PFSK-1 (cell line): ENCODE data around the gene EDNRB.

ENCODE experiments used
- POLR2AphosphoS5 ChIP-seq: IDR thresholded peaks from 2 replicates; pipeline ENCODE4 v1.6.1; 2012; ENCODE audit warnings: low read depth, mild to moderate bottlenecking, control low read depth, low read length, moderate library complexity
- SIN3A ChIP-seq: IDR thresholded peaks from 2 replicates; pipeline ENCODE4 v1.6.1; 2012; ENCODE audit warnings: mild to moderate bottlenecking, low read length, moderate library complexity, borderline replicate concordance; ENCODE audit not compliant: insufficient read depth
- TF ChIP-seq, protein P1 (sequence below), 2 experiments: IDR thresholded peaks; 2 replicates each; pipeline versions ENCODE4 v1.6.1 to v1.8.0; 2011 to 2012; ENCODE audit warnings: low read depth in 2 of 2, low read length in 2 of 2, control low read depth in 1 of 2, inconsistent platforms in 1 of 2, mild to moderate bottlenecking in 1 of 2, moderate library complexity in 1 of 2; ENCODE audit not compliant: insufficient read depth in 1 of 2

DNA sequence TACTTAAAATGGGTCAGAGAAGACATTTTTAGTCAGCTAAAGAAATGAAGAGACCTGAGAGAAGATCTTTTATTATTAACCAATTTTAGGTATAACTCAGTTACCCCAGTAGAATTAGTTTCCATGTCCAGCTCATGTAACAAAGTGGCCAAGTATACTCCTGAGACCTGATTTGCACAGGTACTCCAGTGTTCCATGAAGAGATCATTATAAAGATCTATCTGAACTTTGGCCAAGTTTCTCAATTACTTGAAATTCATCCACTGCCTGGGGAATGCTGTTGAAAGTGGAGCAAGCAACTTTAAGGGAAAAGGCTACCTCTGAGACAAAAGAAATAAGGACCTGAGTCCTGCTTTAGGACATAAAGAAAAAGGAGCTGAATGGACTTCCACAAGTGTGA lies 47.0 kb downstream of the EDNRB start:
- TF ChIP-seq POLR2AphosphoS5 (no peak), SIN3A (no peak)
- TF ChIP-seq, protein P1, sequence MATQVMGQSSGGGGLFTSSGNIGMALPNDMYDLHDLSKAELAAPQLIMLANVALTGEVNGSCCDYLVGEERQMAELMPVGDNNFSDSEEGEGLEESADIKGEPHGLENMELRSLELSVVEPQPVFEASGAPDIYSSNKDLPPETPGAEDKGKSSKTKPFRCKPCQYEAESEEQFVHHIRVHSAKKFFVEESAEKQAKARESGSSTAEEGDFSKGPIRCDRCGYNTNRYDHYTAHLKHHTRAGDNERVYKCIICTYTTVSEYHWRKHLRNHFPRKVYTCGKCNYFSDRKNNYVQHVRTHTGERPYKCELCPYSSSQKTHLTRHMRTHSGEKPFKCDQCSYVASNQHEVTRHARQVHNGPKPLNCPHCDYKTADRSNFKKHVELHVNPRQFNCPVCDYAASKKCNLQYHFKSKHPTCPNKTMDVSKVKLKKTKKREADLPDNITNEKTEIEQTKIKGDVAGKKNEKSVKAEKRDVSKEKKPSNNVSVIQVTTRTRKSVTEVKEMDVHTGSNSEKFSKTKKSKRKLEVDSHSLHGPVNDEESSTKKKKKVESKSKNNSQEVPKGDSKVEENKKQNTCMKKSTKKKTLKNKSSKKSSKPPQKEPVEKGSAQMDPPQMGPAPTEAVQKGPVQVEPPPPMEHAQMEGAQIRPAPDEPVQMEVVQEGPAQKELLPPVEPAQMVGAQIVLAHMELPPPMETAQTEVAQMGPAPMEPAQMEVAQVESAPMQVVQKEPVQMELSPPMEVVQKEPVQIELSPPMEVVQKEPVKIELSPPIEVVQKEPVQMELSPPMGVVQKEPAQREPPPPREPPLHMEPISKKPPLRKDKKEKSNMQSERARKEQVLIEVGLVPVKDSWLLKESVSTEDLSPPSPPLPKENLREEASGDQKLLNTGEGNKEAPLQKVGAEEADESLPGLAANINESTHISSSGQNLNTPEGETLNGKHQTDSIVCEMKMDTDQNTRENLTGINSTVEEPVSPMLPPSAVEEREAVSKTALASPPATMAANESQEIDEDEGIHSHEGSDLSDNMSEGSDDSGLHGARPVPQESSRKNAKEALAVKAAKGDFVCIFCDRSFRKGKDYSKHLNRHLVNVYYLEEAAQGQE (IDR thresholded peaks at IDR 0.05; ENCODE audit: insufficient read depth in 1 of 2, low read depth in 2 of 2, low read length in 2 of 2) = no peak
